Astrocyte (in vitro differentiated cells and primary cell): ENCODE measurements around the gene CMTM4. TPM values are rescaled to one million over a fixed set of nuclear protein-coding genes. Genes with fewer than 3 reads are reported as not detected.

Source experiments
- DNase-seq: peaks from one replicate; pipeline ENCODE4 v3.0.0-alpha.2; 2010; ENCODE audit warnings: low read depth
- FAIRE-seq: peaks from 2 replicates; lab custom pipeline; 2011; peaks lifted over from hg19 to GRCh38; lab: Jason Lieb, UNC
- H2AFZ ChIP-seq: 2 replicates; pipeline ENCODE4 v1.6.0; 2012; ENCODE audit warnings: low read depth, low read length, inconsistent platforms
- H3K27ac ChIP-seq: 2 replicates; pipeline ENCODE4 v1.5.1; 2011; ENCODE audit warnings: low read depth, low read length, inconsistent platforms
- H3K27me3 ChIP-seq: 2 replicates; pipeline ENCODE4 v1.6.0; 2011; ENCODE audit warnings: low read length, inconsistent platforms; ENCODE audit not compliant: insufficient read depth
- H3K36me3 ChIP-seq: 2 replicates; pipeline ENCODE4 v1.5.1; 2011; ENCODE audit warnings: low read length, inconsistent platforms; ENCODE audit not compliant: insufficient read depth
- H3K4me1 ChIP-seq: 2 replicates; pipeline ENCODE4 v1.5.1; 2011; ENCODE audit warnings: low read length, inconsistent platforms; ENCODE audit not compliant: insufficient read depth
- H3K4me2 ChIP-seq: 2 replicates; pipeline ENCODE4 v1.6.0; 2012; ENCODE audit warnings: low read length, inconsistent platforms
- H3K4me3 ChIP-seq: 2 replicates; pipeline ENCODE4 v1.5.1; 2011; ENCODE audit warnings: low read depth, mild to moderate bottlenecking, low read length, inconsistent platforms; ENCODE audit not compliant: insufficient read depth
- H3K79me2 ChIP-seq: 2 replicates; pipeline ENCODE4 v1.6.0; 2012; ENCODE audit warnings: mild to moderate bottlenecking, low read length, inconsistent platforms; ENCODE audit not compliant: insufficient read depth
- H3K9ac ChIP-seq: 2 replicates; pipeline ENCODE4 v1.6.0; 2012; ENCODE audit warnings: mild to moderate bottlenecking, low read length, inconsistent platforms
- H3K9me3 ChIP-seq: 2 replicates; pipeline ENCODE4 v1.5.1; 2012; ENCODE audit warnings: low read depth, mild to moderate bottlenecking, low read length, inconsistent platforms; ENCODE audit not compliant: insufficient read depth
- H4K20me1 ChIP-seq: 2 replicates; pipeline ENCODE4 v1.6.0; 2012; ENCODE audit warnings: low read length, inconsistent platforms; ENCODE audit not compliant: insufficient read depth
- H3K27ac Mint-ChIP-seq: one replicate; pipeline ENCODE4 v1.8.0; 2021; ENCODE audit warnings: mild to moderate bottlenecking, mixed read lengths; ENCODE audit not compliant: unreplicated experiment
- H3K27me3 Mint-ChIP-seq: one replicate; pipeline ENCODE4 v1.8.0; 2021; ENCODE audit warnings: low read depth, mixed read lengths; ENCODE audit not compliant: unreplicated experiment
- H3K36me3 Mint-ChIP-seq: one replicate; pipeline ENCODE4 v1.8.0; 2021; ENCODE audit warnings: low read depth, mixed read lengths; ENCODE audit not compliant: unreplicated experiment
- H3K4me1 Mint-ChIP-seq: one replicate; pipeline ENCODE4 v1.8.0; 2021; ENCODE audit warnings: low read depth, mixed read lengths; ENCODE audit not compliant: unreplicated experiment
- H3K4me3 Mint-ChIP-seq: one replicate; pipeline ENCODE4 v1.8.0; 2021; ENCODE audit warnings: mild to moderate bottlenecking, moderate library complexity, mixed read lengths; ENCODE audit not compliant: unreplicated experiment
- H3K9me3 Mint-ChIP-seq: one replicate; pipeline ENCODE4 v1.8.0; 2021; ENCODE audit warnings: mild to moderate bottlenecking, mixed read lengths; ENCODE audit not compliant: unreplicated experiment
- EZH2 ChIP-seq: IDR thresholded peaks from 2 replicates; pipeline ENCODE4 v1.6.1; 2012; ENCODE audit warnings: mild to moderate bottlenecking, low read length, inconsistent platforms; ENCODE audit not compliant: insufficient read depth
- total RNA-seq: library from RNA; stranded (reverse); gene quantifications from 2 replicates; pipeline ENCODE4 v1.2.1, GENCODE V29; 2021
- TF ChIP-seq, protein P1 (sequence below): IDR thresholded peaks from 2 replicates; pipeline ENCODE4 v1.5.1; 2011; ENCODE audit warnings: low read depth, mild to moderate bottlenecking, inconsistent platforms, low read length, moderate library complexity; ENCODE audit not compliant: insufficient read depth

CMTM4 gene
- total RNA-seq, 1 donor from 2014 or later: 20.9 TPM

DNA sequence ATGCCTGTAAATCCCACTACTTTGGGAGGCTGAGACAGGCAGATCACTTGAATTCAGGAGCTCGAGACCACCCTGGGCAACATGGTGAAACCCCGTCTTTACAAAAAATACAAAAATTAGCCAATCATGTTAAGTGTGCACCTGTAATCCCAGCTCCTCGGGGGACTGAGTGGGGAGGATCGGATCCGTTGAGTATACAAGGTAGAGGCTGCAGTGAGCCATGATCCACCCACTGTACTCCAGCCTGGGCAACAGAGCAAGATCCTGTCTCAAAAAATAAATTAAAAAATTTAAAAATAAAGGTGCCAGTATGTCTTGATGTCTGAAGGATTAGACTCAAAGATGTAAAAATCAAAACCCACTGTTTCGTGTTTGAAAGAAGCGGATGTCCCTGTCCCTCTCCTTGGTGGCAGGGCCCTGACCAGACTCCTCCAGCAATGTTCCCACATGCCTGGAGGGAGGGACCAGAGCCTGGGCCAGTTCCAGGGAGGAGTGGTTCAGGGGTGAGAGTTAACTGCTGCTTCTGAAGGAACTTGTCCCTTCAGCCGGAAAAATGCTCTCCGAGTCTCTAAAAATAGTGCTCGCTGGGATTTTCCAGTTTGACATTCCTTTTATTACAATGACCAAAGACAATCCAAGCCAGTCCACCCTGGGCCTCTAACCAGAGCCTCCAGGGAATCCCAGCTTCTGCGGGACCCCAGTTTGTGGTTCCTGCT lies 9.4 kb upstream of the CMTM4 start:
- FAIRE-seq (no peak), DNase-seq (peak; percentile 37)
- TF ChIP-seq, protein P1, sequence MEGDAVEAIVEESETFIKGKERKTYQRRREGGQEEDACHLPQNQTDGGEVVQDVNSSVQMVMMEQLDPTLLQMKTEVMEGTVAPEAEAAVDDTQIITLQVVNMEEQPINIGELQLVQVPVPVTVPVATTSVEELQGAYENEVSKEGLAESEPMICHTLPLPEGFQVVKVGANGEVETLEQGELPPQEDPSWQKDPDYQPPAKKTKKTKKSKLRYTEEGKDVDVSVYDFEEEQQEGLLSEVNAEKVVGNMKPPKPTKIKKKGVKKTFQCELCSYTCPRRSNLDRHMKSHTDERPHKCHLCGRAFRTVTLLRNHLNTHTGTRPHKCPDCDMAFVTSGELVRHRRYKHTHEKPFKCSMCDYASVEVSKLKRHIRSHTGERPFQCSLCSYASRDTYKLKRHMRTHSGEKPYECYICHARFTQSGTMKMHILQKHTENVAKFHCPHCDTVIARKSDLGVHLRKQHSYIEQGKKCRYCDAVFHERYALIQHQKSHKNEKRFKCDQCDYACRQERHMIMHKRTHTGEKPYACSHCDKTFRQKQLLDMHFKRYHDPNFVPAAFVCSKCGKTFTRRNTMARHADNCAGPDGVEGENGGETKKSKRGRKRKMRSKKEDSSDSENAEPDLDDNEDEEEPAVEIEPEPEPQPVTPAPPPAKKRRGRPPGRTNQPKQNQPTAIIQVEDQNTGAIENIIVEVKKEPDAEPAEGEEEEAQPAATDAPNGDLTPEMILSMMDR: no peak
- TF ChIP-seq EZH2: no peak
- Mint-ChIP-seq H3K27me3 (peaks cover 25% of the 10 kb centered on the region), H3K36me3 (no peaks in the 10 kb centered on the region), H3K27ac (no peak overlapping the region), H3K9me3 (no peaks in the 10 kb centered on the region), H3K4me3 (no peak overlapping the region), H3K4me1 (no peaks in the 10 kb centered on the region)
- H3K4me3 ChIP-seq: no peak overlapping the region
- no peak overlapping the region for H2AFZ ChIP-seq
- H3K27me3 ChIP-seq: peaks cover 3% of the 10 kb centered on the region
- no peak overlapping the region for H3K9ac ChIP-seq
- H3K79me2 ChIP-seq: no peaks in the 10 kb centered on the region
- peak overlapping the region; percentile 45 for H3K4me2 ChIP-seq
- H3K4me1 ChIP-seq: peaks cover 6% of the 10 kb centered on the region
- no peaks in the 10 kb centered on the region for H3K9me3 ChIP-seq
- H3K36me3 ChIP-seq: no peaks in the 10 kb centered on the region
- H3K27ac ChIP-seq: no peak overlapping the region
- no peaks in the 10 kb centered on the region for H4K20me1 ChIP-seq

GRCh38 chr16:66703406-66704215 lies 7.1 kb upstream of the CMTM4 start:
- H3K9me3 Mint-ChIP-seq: no peaks in the 10 kb centered on the region
- no peak for FAIRE-seq
- H3K27ac Mint-ChIP-seq: peak overlapping the region; percentile 15
- no peak overlapping the region for H2AFZ ChIP-seq
- H3K4me2 ChIP-seq: no peak overlapping the region
- H3K27ac ChIP-seq: no peak overlapping the region
- no peaks in the 10 kb centered on the region for H3K36me3 Mint-ChIP-seq
- H3K9me3 ChIP-seq: no peaks in the 10 kb centered on the region
- H3K9ac ChIP-seq: no peak overlapping the region
- no peak overlapping the region for H3K4me3 Mint-ChIP-seq
- no peaks in the 10 kb centered on the region for H4K20me1 ChIP-seq
- no peaks in the 10 kb centered on the region for H3K4me1 Mint-ChIP-seq
- no peak for DNase-seq
- peaks cover 6% of the 10 kb centered on the region for H3K4me1 ChIP-seq
- H3K36me3 ChIP-seq: no peaks in the 10 kb centered on the region
- TF ChIP-seq, protein P1: no peak
- TF ChIP-seq EZH2: no peak
- no peaks in the 10 kb centered on the region for H3K79me2 ChIP-seq
- no peak overlapping the region for H3K4me3 ChIP-seq
- H3K27me3 ChIP-seq: peaks cover 3% of the 10 kb centered on the region
- peaks cover 18% of the 10 kb centered on the region for H3K27me3 Mint-ChIP-seq
